CD4-positive, alpha-beta T cell treated with Interleukin-12 subunit alpha and Interleukin-12 subunit beta, for 1 hour (primary cell): Measurements from ENCODE around the gene BTN2A1.
"Not testable (repeated sequence)": the region's sequence is repeated elsewhere in the genome, so short reads cannot be mapped to it uniquely, and the experiment has no call there.

Experiments
- DNase-seq: peaks from one replicate; pipeline ENCODE4 v3.0.0-alpha.2; 2020

BTN2A1 gene

DNA sequence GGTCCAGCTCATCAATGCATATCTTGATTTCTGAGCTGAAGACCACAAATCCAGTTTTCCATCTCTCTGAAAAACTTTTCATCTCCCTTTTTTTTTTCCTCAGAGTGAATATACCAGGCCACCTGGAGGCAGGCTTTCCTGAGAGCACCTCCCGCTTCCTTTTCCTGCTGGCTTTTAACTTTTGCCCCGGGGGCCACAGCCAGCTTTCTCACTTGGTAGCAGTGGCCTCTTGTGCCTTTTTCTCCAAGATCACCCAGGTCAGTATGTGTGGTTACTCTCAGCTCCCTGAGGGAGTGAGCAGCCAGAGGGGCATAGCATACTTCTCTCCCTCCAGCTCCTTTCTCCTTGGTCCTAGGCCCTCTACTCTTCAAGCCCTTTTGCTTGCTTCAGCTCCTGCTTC lies 42.3 kb downstream of the BTN2A1 start, which contains the start of gene BTN1A1:
Gene BTN1A1, plus strand, starts transcription at position 202 of the 400 bp plus-strand sequence. CDS start 984 bp downstream, outside the sequence.
- DNase-seq, result no peak

DNA sequence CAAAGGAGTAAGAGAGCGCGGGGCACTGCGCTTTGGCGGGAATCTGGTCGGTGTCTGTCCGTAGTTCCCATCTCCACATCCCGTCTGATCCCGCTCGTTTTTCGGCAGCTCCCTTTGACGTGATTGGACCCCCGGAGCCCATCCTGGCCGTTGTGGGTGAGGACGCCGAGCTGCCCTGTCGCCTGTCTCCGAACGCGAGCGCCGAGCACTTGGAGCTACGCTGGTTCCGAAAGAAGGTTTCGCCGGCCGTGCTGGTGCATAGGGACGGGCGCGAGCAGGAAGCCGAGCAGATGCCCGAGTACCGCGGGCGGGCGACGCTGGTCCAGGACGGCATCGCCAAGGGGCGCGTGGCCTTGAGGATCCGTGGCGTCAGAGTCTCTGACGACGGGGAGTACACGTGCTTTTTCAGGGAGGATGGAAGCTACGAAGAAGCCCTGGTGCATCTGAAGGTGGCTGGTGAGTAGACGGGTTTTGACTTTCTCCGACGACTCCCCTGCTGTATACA lies 43.8 kb downstream of the BTN2A1 start:
- DNase-seq, result peak; percentile 36

GRCh38 chr6:26502165-26502564 lies 44.4 kb downstream of the BTN2A1 start:
- peak; percentile 13 for DNase-seq

DNA sequence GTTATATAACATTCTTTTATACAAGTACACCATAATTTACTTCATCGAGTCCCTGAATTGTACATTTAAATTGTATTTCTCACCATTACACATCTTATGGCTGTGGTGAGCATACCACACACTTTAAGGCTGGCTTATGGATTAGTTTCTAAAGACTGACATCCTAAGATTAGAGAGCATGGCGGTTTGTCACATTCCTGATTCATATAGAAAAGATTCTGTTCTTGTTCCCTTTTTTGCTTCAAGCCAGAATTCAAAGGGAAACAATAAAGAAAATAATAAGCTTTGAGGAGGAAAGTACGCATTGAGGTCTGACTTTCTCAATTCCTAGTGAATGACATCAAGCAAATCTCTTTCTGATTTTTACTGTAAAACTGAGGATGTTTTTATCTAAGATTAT lies 44.9 kb downstream of the BTN2A1 start:
- DNase-seq, result no peak

GRCh38 chr6:26507658-26508057 lies 49.9 kb downstream of the BTN2A1 start:
- no peak for DNase-seq

- DNase-seq, result not testable (repeated sequence)
These were observed 53.3 kb downstream of the BTN2A1 start for GRCh38 chr6:26511033-26511432.

DNA sequence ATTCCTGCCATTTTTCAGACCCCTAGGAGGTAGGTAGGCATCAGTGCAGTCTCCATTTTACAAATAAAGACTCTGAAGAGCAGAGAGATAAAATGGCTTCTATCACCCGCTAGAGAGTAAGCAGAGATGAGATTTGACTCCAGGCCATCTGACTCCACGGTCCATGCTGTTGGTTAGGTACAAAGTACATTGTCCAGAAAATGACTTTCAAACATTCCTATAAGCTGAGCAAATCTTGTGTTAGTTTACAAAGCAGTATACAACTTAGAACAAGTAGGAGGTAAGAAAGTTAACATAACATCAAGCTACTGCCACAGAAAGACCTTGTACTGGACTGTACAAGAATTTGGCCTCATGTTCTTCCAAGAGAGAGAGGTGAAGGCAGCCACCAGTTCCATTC lies 57.2 kb downstream of the BTN2A1 start:
- no peak for DNase-seq

GRCh38 chr6:26516481-26517427 lies 59.0 kb downstream of the BTN2A1 start:
- DNase-seq, result no peak
